Fibroblast of lung (primary cell): Measurements from ENCODE around the gene ZNF445.

Experiments
- EZH2 ChIP-seq: IDR thresholded peaks from 2 replicates; pipeline ENCODE4 v1.5.1; 2012; ENCODE audit warnings: low read length, control low read depth, mild to moderate bottlenecking; ENCODE audit errors: missing control alignments
- TF ChIP-seq, protein P1 (sequence below), 2 donors: IDR thresholded peaks in 1 of 2; conservative IDR thresholded peaks in 1 of 2; 1 replicate in 1 of 2; 2 replicates in 1 of 2; pipeline ENCODE4 v1.5.1; 2011 to 2012; ENCODE audit warnings: low read length in 2 of 2, control low read depth in 1 of 2, inconsistent platforms in 1 of 2, low read depth in 1 of 2, mild to moderate bottlenecking in 1 of 2

DNA sequence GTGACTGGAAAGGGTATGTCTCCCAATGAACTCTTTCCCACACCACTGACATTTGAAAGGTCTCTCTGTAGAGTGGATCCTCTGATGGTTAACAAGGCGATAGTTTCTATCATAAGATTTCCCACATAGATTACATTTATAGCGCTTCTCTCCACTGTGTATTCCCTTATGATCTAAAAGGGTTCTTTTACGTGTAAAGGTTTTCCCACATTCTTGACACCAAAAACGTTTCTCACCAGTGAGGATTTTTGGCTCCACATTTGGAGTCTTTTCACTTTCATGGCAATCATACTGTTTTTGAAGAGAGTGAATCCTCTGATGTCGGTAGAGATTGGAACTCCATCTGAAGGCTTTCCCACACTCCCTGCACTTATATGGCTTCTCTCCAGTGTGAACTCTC is 30.5 kb downstream of the ZNF445 start:
- TF ChIP-seq, protein P1, sequence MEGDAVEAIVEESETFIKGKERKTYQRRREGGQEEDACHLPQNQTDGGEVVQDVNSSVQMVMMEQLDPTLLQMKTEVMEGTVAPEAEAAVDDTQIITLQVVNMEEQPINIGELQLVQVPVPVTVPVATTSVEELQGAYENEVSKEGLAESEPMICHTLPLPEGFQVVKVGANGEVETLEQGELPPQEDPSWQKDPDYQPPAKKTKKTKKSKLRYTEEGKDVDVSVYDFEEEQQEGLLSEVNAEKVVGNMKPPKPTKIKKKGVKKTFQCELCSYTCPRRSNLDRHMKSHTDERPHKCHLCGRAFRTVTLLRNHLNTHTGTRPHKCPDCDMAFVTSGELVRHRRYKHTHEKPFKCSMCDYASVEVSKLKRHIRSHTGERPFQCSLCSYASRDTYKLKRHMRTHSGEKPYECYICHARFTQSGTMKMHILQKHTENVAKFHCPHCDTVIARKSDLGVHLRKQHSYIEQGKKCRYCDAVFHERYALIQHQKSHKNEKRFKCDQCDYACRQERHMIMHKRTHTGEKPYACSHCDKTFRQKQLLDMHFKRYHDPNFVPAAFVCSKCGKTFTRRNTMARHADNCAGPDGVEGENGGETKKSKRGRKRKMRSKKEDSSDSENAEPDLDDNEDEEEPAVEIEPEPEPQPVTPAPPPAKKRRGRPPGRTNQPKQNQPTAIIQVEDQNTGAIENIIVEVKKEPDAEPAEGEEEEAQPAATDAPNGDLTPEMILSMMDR (conservative IDR thresholded peaks at IDR 0.05 in 1 of 2, IDR thresholded peaks at IDR 0.05 in 1 of 2; ENCODE audit: low read depth in 1 of 2, low read length in 2 of 2) = no peak
- TF ChIP-seq EZH2 = no peak
